Measurements from ENCODE around the gene RAD23B. TPM values are rescaled to one million over a fixed set of nuclear protein-coding genes. Genes with fewer than 3 reads are reported as not detected.

RAD23B gene
- total RNA-seq, 1 donor: 157 TPM

GRCh38 chr9:107342476-107343161, 59.5 kb downstream of the RAD23B start:
- H3K4me1 ChIP-seq (ENCODE audit: insufficient read depth, low read length): no peaks in the 10 kb centered on the region

GRCh38 chr9:107345327-107345726, 62.2 kb downstream of the RAD23B start:
- Histone ChIP-seq H3K4me1 (ENCODE audit: insufficient read depth, low read length) (no peaks in the 10 kb centered on the region), H3K4me2 (ENCODE audit: insufficient read depth, low read length) (peak overlapping the region; percentile 26), H3K9me3 (ENCODE audit: low read depth, low read length) (no peaks in the 10 kb centered on the region), H3K27ac (ENCODE audit: low read depth, low read length) (no peak overlapping the region), H3K27me3 (ENCODE audit: insufficient read depth, low read length) (no peaks in the 10 kb centered on the region), H3K79me2 (ENCODE audit: insufficient read depth, low read length) (no peaks in the 10 kb centered on the region), H3K36me3 (ENCODE audit: insufficient read depth, low read length) (no peaks in the 10 kb centered on the region), H2AFZ (ENCODE audit: low read length) (no peak overlapping the region), H3K4me3 (ENCODE audit: insufficient read depth, low read length) (no peak overlapping the region), H4K20me1 (ENCODE audit: insufficient read depth, low read length) (no peaks in the 10 kb centered on the region)
- TF ChIP-seq CTCF (IDR thresholded peaks at IDR 0.05; ENCODE audit: extremely low read depth, low read depth, low read length): no peak
- DNase-seq (ENCODE audit: insufficient read length, low spot score, missing footprints): peak; percentile 17

More at GRCh38 chr9:107342476-107343161, 59.5 kb downstream of the RAD23B start:
- Histone ChIP-seq H2AFZ (ENCODE audit: low read length) (no peak overlapping the region), H3K4me3 (ENCODE audit: insufficient read depth, low read length) (no peak overlapping the region), H3K36me3 (ENCODE audit: insufficient read depth, low read length) (peaks cover 20% of the 10 kb centered on the region), H3K27me3 (ENCODE audit: insufficient read depth, low read length) (no peaks in the 10 kb centered on the region), H4K20me1 (ENCODE audit: insufficient read depth, low read length) (peaks cover 4% of the 10 kb centered on the region), H3K27ac (ENCODE audit: low read depth, low read length) (no peak overlapping the region), H3K79me2 (ENCODE audit: insufficient read depth, low read length) (no peaks in the 10 kb centered on the region), H3K4me2 (ENCODE audit: insufficient read depth, low read length) (no peak overlapping the region), H3K9me3 (ENCODE audit: low read depth, low read length) (no peaks in the 10 kb centered on the region)
- DNase-seq (ENCODE audit: insufficient read length, low spot score, missing footprints): no peak
- TF ChIP-seq CTCF (IDR thresholded peaks at IDR 0.05; ENCODE audit: extremely low read depth, low read depth, low read length): no peak

GRCh38 chr9:107348836-107349235, 65.8 kb downstream of the RAD23B start:
- no peaks in the 10 kb centered on the region for H3K79me2 ChIP-seq (ENCODE audit: insufficient read depth, low read length)
- no peaks in the 10 kb centered on the region for H3K36me3 ChIP-seq (ENCODE audit: insufficient read depth, low read length)
- H3K4me1 ChIP-seq (ENCODE audit: insufficient read depth, low read length): no peaks in the 10 kb centered on the region
- H4K20me1 ChIP-seq (ENCODE audit: insufficient read depth, low read length): peaks cover 2% of the 10 kb centered on the region
- H3K27ac ChIP-seq (ENCODE audit: low read depth, low read length): no peak overlapping the region
- no peaks in the 10 kb centered on the region for H3K9me3 ChIP-seq (ENCODE audit: low read depth, low read length)
- H3K4me2 ChIP-seq (ENCODE audit: insufficient read depth, low read length): no peak overlapping the region
- no peak for TF ChIP-seq CTCF (IDR thresholded peaks at IDR 0.05; ENCODE audit: extremely low read depth, low read depth, low read length)
- no peak overlapping the region for H2AFZ ChIP-seq (ENCODE audit: low read length)
- no peak overlapping the region for H3K4me3 ChIP-seq (ENCODE audit: insufficient read depth, low read length)
- no peak for DNase-seq (ENCODE audit: insufficient read length, low spot score, missing footprints)
- no peaks in the 10 kb centered on the region for H3K27me3 ChIP-seq (ENCODE audit: insufficient read depth, low read length)

- Histone ChIP-seq H3K27ac (ENCODE audit: low read depth, low read length) (no peak overlapping the region), H3K4me2 (ENCODE audit: insufficient read depth, low read length) (no peak overlapping the region), H3K36me3 (ENCODE audit: insufficient read depth, low read length) (no peaks in the 10 kb centered on the region), H3K4me3 (ENCODE audit: insufficient read depth, low read length) (no peak overlapping the region), H3K79me2 (ENCODE audit: insufficient read depth, low read length) (no peaks in the 10 kb centered on the region), H4K20me1 (ENCODE audit: insufficient read depth, low read length) (peaks cover 2% of the 10 kb centered on the region), H2AFZ (ENCODE audit: low read length) (no peak overlapping the region), H3K9me3 (ENCODE audit: low read depth, low read length) (no peaks in the 10 kb centered on the region), H3K4me1 (ENCODE audit: insufficient read depth, low read length) (no peaks in the 10 kb centered on the region), H3K27me3 (ENCODE audit: insufficient read depth, low read length) (peaks cover 3% of the 10 kb centered on the region)
- no peak for DNase-seq (ENCODE audit: insufficient read length, low spot score, missing footprints)
- TF ChIP-seq CTCF (IDR thresholded peaks at IDR 0.05; ENCODE audit: extremely low read depth, low read depth, low read length): no peak
Measured at GRCh38 chr9:107350443-107350842, 67.4 kb downstream of the RAD23B start.

Measured in osteoblast (primary cell).